HEK293T (cell line): ENCODE measurements around the gene CIZ1.

Experiments used
- ARNT ChIP-seq: fragments of 450-650 bp; IDR thresholded peaks from 2 replicates; pipeline ENCODE4 v1.6.1; 2017; ENCODE audit warnings: mild to moderate bottlenecking
- BHLHE40 ChIP-seq: fragments of 450-650 bp; IDR thresholded peaks from 2 replicates; pipeline ENCODE4 v1.6.1; 2016; ENCODE audit warnings: mild to moderate bottlenecking, moderate library complexity, borderline replicate concordance
- ELF4 ChIP-seq: fragments of 450-650 bp; IDR thresholded peaks from 2 replicates; pipeline ENCODE4 v1.6.1; 2017; ENCODE audit warnings: antibody characterized with exemption
- FOXK2 ChIP-seq: fragments of 450-650 bp; IDR thresholded peaks from 2 replicates; pipeline ENCODE4 v1.6.1; 2016; ENCODE audit warnings: mild to moderate bottlenecking
- FOXM1 ChIP-seq: fragments of 450-650 bp; IDR thresholded peaks from 2 replicates; pipeline ENCODE4 v1.6.1; 2017; ENCODE audit warnings: mild to moderate bottlenecking, borderline replicate concordance
- HDGF ChIP-seq: fragments of 450-650 bp; IDR thresholded peaks from 2 replicates; pipeline ENCODE4 v1.6.1; 2017; ENCODE audit warnings: antibody characterized with exemption, borderline replicate concordance
- L3MBTL2 ChIP-seq: fragments of 450-650 bp; conservative IDR thresholded peaks from 2 replicates; pipeline ENCODE4 v1.6.1; 2016; ENCODE audit warnings: mild to moderate bottlenecking
- LEF1 ChIP-seq: fragments of 450-650 bp; IDR thresholded peaks from 2 replicates; pipeline ENCODE4 v1.6.1; 2017; ENCODE audit warnings: mild to moderate bottlenecking, borderline replicate concordance
- NFRKB ChIP-seq: fragments of 450-650 bp; IDR thresholded peaks from 2 replicates; pipeline ENCODE4 v1.6.1; 2016; ENCODE audit warnings: mild to moderate bottlenecking, moderate library complexity
- SP1 ChIP-seq: fragments of 450-650 bp; IDR thresholded peaks from 2 replicates; pipeline ENCODE4 v1.6.1; 2017
- SUZ12 ChIP-seq: fragments of 450-650 bp; IDR thresholded peaks from 2 replicates; pipeline ENCODE4 v1.6.1; 2016; ENCODE audit warnings: mild to moderate bottlenecking
- TARDBP ChIP-seq: fragments of 450-650 bp; IDR thresholded peaks from 2 replicates; pipeline ENCODE4 v1.6.1; 2016
- ZNF384 ChIP-seq: fragments of 450-650 bp; IDR thresholded peaks from 2 replicates; pipeline ENCODE4 v1.6.1; 2016

DNA sequence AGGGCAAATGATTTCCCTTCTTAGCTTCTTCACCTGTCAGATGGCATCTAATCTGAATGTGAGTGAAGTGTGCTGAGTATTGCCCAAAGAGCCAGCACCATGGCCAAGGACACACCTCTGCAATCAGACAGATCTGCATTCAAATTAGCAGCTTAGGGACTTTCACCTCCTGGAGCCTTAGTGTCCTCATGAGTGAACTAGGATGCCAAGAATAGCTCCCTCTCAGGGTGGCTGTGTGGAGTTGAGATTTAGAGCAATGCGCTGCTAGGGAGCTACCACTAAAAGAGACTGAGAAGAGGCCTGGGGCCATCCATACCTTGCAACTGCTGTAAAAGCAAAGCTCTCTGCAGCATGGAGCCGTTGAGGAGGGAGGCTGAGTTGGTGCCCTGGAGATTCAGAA lies 1.4 kb downstream of the CIZ1 start:
- TF ChIP-seq ZNF384 (no peak), SUZ12 (no peak), SP1 (no peak), FOXK2 (no peak), FOXM1 (no peak), ARNT (no peak), L3MBTL2 (no peak), NFRKB (no peak), ELF4 (no peak), TARDBP (no peak), BHLHE40 (no peak), HDGF (no peak), LEF1 (no peak)
